Mesenchymal stem cell (in vitro differentiated cells and primary cell): Measurements from ENCODE around the gene COL4A1.
A peak's percentile ranks its signal among the peaks of the same experiment; 100 is the strongest.

Source experiments
- DNase-seq: peaks from one replicate; pipeline ENCODE4 v3.0.0-alpha.2; 2013
- H2AFZ ChIP-seq: one replicate; pipeline ENCODE4 v1.6.1; 2013; ENCODE audit warnings: low read depth, mild to moderate bottlenecking, control low read depth, inconsistent platforms, low read length, moderate library complexity
- H2AK5ac ChIP-seq: 2 replicates; pipeline ENCODE4 v1.6.1; 2013; ENCODE audit warnings: low read length, moderate library complexity, mild to moderate bottlenecking, inconsistent platforms; ENCODE audit not compliant: severe bottlenecking
- H2BK120ac ChIP-seq: one replicate; pipeline ENCODE4 v1.6.1; 2013; ENCODE audit warnings: low read depth, mild to moderate bottlenecking, inconsistent platforms, low read length, moderate library complexity
- H2BK12ac ChIP-seq, 2 experiments: one replicate each; pipeline ENCODE4 v1.6.1; 2013; ENCODE audit warnings: inconsistent platforms in 2 of 2, low read length in 2 of 2, mild to moderate bottlenecking in 2 of 2, moderate library complexity in 2 of 2, control low read depth in 1 of 2
- H2BK15ac ChIP-seq: one replicate; pipeline ENCODE4 v1.6.1; 2013; ENCODE audit warnings: mild to moderate bottlenecking, low read depth, inconsistent platforms; ENCODE audit not compliant: poor library complexity, severe bottlenecking
- H2BK5ac ChIP-seq: 2 replicates; pipeline ENCODE4 v1.6.1; 2013; ENCODE audit warnings: low read depth, mild to moderate bottlenecking, low read length, control low read depth, inconsistent platforms; ENCODE audit not compliant: poor library complexity, severe bottlenecking
- H3K14ac ChIP-seq, 2 experiments: one replicate each; pipeline ENCODE4 v1.6.1; 2013; ENCODE audit warnings: inconsistent platforms in 2 of 2, low read length in 2 of 2, control low read depth in 1 of 2, mild to moderate bottlenecking in 1 of 2, moderate library complexity in 1 of 2
- H3K18ac ChIP-seq, 2 experiments: one replicate each; pipeline ENCODE4 v1.6.1; 2013; ENCODE audit warnings: inconsistent platforms in 2 of 2, low read length in 2 of 2, control low read depth in 1 of 2, low read depth in 1 of 2, mild to moderate bottlenecking in 1 of 2
- H3K23ac ChIP-seq, 2 experiments: one replicate each; pipeline ENCODE4 v1.6.1; 2013; ENCODE audit warnings: inconsistent platforms in 2 of 2, low read length in 2 of 2, mild to moderate bottlenecking in 2 of 2, moderate library complexity in 2 of 2, control low read depth in 1 of 2
- H3K27ac ChIP-seq: 2 replicates; pipeline ENCODE4 v1.5.1; 2013; ENCODE audit warnings: mild to moderate bottlenecking, moderate library complexity, low read length, control low read depth, inconsistent platforms; ENCODE audit not compliant: poor library complexity, severe bottlenecking
- H3K27me3 ChIP-seq, 2 experiments: 2 replicates each; pipeline versions ENCODE4 v1.6.1 to v1.7.0; 2013; ENCODE audit warnings: low read length in 2 of 2, mild to moderate bottlenecking in 2 of 2, moderate library complexity in 2 of 2, control low read depth in 1 of 2, inconsistent platforms in 1 of 2; ENCODE audit not compliant: control insufficient read depth in 1 of 2, insufficient read depth in 1 of 2
- H3K36me3 ChIP-seq, 2 experiments: 2 replicates each; pipeline versions ENCODE4 v1.6.1 to v1.7.0; 2013; ENCODE audit warnings: low read length in 2 of 2, control low read depth in 1 of 2, inconsistent platforms in 1 of 2, low read depth in 1 of 2, mild to moderate bottlenecking in 1 of 2; ENCODE audit not compliant: insufficient read depth in 2 of 2, control insufficient read depth in 1 of 2
- H3K4ac ChIP-seq, 2 experiments: one replicate each; pipeline ENCODE4 v1.6.1; 2013; ENCODE audit warnings: inconsistent platforms in 2 of 2, low read length in 2 of 2, mild to moderate bottlenecking in 2 of 2, moderate library complexity in 2 of 2, control low read depth in 1 of 2, low read depth in 1 of 2
- H3K4me1 ChIP-seq: 2 replicates; pipeline ENCODE4 v1.6.1; 2013; ENCODE audit warnings: low read depth, low read length, control low read depth; ENCODE audit not compliant: control insufficient read depth, insufficient read depth
- H3K4me2 ChIP-seq: 2 replicates; pipeline ENCODE4 v1.6.1; 2013; ENCODE audit warnings: low read length, mild to moderate bottlenecking, inconsistent platforms; ENCODE audit not compliant: poor library complexity, severe bottlenecking
- H3K4me3 ChIP-seq, 2 experiments: 2 replicates each; pipeline versions ENCODE4 v1.5.1 to v1.7.0; 2013; ENCODE audit warnings: low read length in 2 of 2, mild to moderate bottlenecking in 2 of 2, control low read depth in 1 of 2, low read depth in 1 of 2; ENCODE audit not compliant: insufficient read depth in 1 of 2
- H3K79me1 ChIP-seq: replicated peaks from 2 replicates; pipeline ENCODE4 v1.6.1; 2013; ENCODE audit warnings: mild to moderate bottlenecking, control low read depth, low read length, inconsistent platforms; ENCODE audit not compliant: poor library complexity, severe bottlenecking
- H3K9ac ChIP-seq: 2 replicates; pipeline ENCODE4 v1.7.0; 2013; ENCODE audit warnings: mild to moderate bottlenecking, low read length, moderate library complexity
- H3K9me3 ChIP-seq: 2 replicates; pipeline ENCODE4 v1.7.0; 2013; ENCODE audit warnings: mild to moderate bottlenecking, low read length; ENCODE audit not compliant: control insufficient read depth
- H4K8ac ChIP-seq: one replicate; pipeline ENCODE4 v1.6.1; 2013; ENCODE audit warnings: inconsistent platforms, mild to moderate bottlenecking, low read length, moderate library complexity
- H4K91ac ChIP-seq: one replicate; pipeline ENCODE4 v1.6.1; 2013; ENCODE audit warnings: mild to moderate bottlenecking, low read length, inconsistent platforms
- WGBS: methylation state at CpG from one replicate; pipeline ENCODE4 v1.1.7; 2013; ENCODE audit warnings: mixed read lengths; 5-methylcytosine and 5-hydroxymethylcytosine counted together

Gene COL4A1

GRCh38 chr13:110266983-110267382, 40.0 kb downstream of the COL4A1 start:
- no peaks in the 10 kb centered on the region for H3K27me3 ChIP-seq
- no peak overlapping the region for H3K4ac ChIP-seq
- no peak overlapping the region for H3K4me3 ChIP-seq
- peaks cover 5 to 44% of the 10 kb centered on the region in 2 experiments for H3K36me3 ChIP-seq
- no peak overlapping the region for H3K4me2 ChIP-seq
- H2AFZ ChIP-seq = no peak overlapping the region
- WGBS = 90% methylated on average over 10 of the region's 10 CpGs
- no peak overlapping the region for H3K14ac ChIP-seq
- H3K18ac ChIP-seq = no peak overlapping the region
- no peak for DNase-seq
- no peak overlapping the region for H2BK120ac ChIP-seq
- H2BK15ac ChIP-seq = no peak overlapping the region
- H3K9ac ChIP-seq = no peak overlapping the region
- H2AK5ac ChIP-seq = no peak overlapping the region
- H2BK5ac ChIP-seq = no peak overlapping the region
- no peak overlapping the region for H4K91ac ChIP-seq
- H3K27ac ChIP-seq = no peak overlapping the region
- H2BK12ac ChIP-seq = no peak overlapping the region
- H4K8ac ChIP-seq = no peak overlapping the region
- no peaks in the 10 kb centered on the region for H3K9me3 ChIP-seq
- peaks cover 14% of the 10 kb centered on the region for H3K79me1 ChIP-seq
- peaks cover 38% of the 10 kb centered on the region for H3K4me1 ChIP-seq
- H3K23ac ChIP-seq = no peak overlapping the region

GRCh38 chr13:110266431-110266809, 40.5 kb downstream of the COL4A1 start:
- Histone ChIP-seq H4K91ac (no peak overlapping the region), H3K18ac (no peak overlapping the region), H2BK12ac (no peak overlapping the region), H3K14ac (no peak overlapping the region), H3K23ac (no peak overlapping the region), H3K27ac (no peak overlapping the region), H3K36me3 (peaks cover 5 to 44% of the 10 kb centered on the region in 2 experiments), H2AK5ac (no peak overlapping the region), H3K9me3 (no peaks in the 10 kb centered on the region), H3K4ac (no peak overlapping the region), H3K27me3 (no peaks in the 10 kb centered on the region), H3K4me1 (peaks cover 43% of the 10 kb centered on the region), H3K79me1 (peaks cover 16% of the 10 kb centered on the region), H4K8ac (no peak overlapping the region), H3K9ac (no peak overlapping the region), H2BK15ac (no peak overlapping the region), H2BK5ac (no peak overlapping the region), H2AFZ (no peak overlapping the region), H3K4me2 (no peak overlapping the region), H3K4me3 (no peak overlapping the region), H2BK120ac (no peak overlapping the region)
- no peak for DNase-seq
- WGBS = 97% methylated on average over 6 of the region's 8 CpGs

GRCh38 chr13:110265682-110266430, 41.1 kb downstream of the COL4A1 start:
- 91% methylated on average over 38 of the region's 38 CpGs for WGBS
- H2AFZ ChIP-seq = no peak overlapping the region
- H3K79me1 ChIP-seq = peaks cover 13% of the 10 kb centered on the region
- no peaks in the 10 kb centered on the region for H3K9me3 ChIP-seq
- no peak overlapping the region for H2BK15ac ChIP-seq
- H2BK12ac ChIP-seq = no peak overlapping the region
- H3K4me1 ChIP-seq = peaks cover 48% of the 10 kb centered on the region
- H3K23ac ChIP-seq = no peak overlapping the region
- no peak overlapping the region for H3K4ac ChIP-seq
- no peaks in the 10 kb centered on the region for H3K27me3 ChIP-seq
- no peak overlapping the region for H3K4me2 ChIP-seq
- H4K91ac ChIP-seq = no peak overlapping the region
- peak overlapping the region; percentile 18 for H2AK5ac ChIP-seq
- H2BK5ac ChIP-seq = no peak overlapping the region
- H2BK120ac ChIP-seq = no peak overlapping the region
- H3K9ac ChIP-seq = no peak overlapping the region
- peaks cover 5 to 44% of the 10 kb centered on the region in 2 experiments for H3K36me3 ChIP-seq
- DNase-seq = no peak
- H3K18ac ChIP-seq = no peak overlapping the region
- H4K8ac ChIP-seq = no peak overlapping the region
- no peak overlapping the region for H3K14ac ChIP-seq
- no peak overlapping the region for H3K4me3 ChIP-seq
- H3K27ac ChIP-seq = no peak overlapping the region

- no peak overlapping the region for H3K9ac ChIP-seq
- DNase-seq = no peak
- no peak overlapping the region for H3K23ac ChIP-seq
- H3K36me3 ChIP-seq = peaks cover 5 to 42% of the 10 kb centered on the region in 2 experiments
- no peak overlapping the region for H3K4ac ChIP-seq
- no peak overlapping the region for H2BK15ac ChIP-seq
- no peak overlapping the region for H3K27ac ChIP-seq
- H2BK12ac ChIP-seq = no peak overlapping the region
- 92% methylated on average over 6 of the region's 6 CpGs for WGBS
- H3K27me3 ChIP-seq = no peaks in the 10 kb centered on the region
- peak overlapping the region; percentile 37 for H2AK5ac ChIP-seq
- H3K79me1 ChIP-seq = peaks cover 12% of the 10 kb centered on the region
- H3K4me1 ChIP-seq = peaks cover 50% of the 10 kb centered on the region
- H3K14ac ChIP-seq = peak overlapping the region in 1 of 2 experiments; percentile 19
- no peak overlapping the region for H3K4me3 ChIP-seq
- H2AFZ ChIP-seq = no peak overlapping the region
- H4K8ac ChIP-seq = no peak overlapping the region
- H3K18ac ChIP-seq = peak overlapping the region in 1 of 2 experiments; percentile 25
- peak overlapping the region; percentile 31 for H4K91ac ChIP-seq
- H3K4me2 ChIP-seq = no peak overlapping the region
- H3K9me3 ChIP-seq = no peaks in the 10 kb centered on the region
- H2BK120ac ChIP-seq = no peak overlapping the region
- no peak overlapping the region for H2BK5ac ChIP-seq
Measured at GRCh38 chr13:110265341-110265681, 41.6 kb downstream of the COL4A1 start.
